8988T (cell line): ENCODE measurements around the gene SSBP2.
"Not testable (repeated sequence)": the region's sequence is repeated elsewhere in the genome, so short reads cannot be mapped to it uniquely, and the experiment has no call there.

Experiments
- DNase-seq: peaks from one replicate; pipeline ENCODE4 v3.0.0; 2011

The SSBP2 gene

GRCh38 chr5:81646469-81646995 is 104.4 kb downstream of the SSBP2 start:
- DNase-seq = no peak

GRCh38 chr5:81642210-81642609 is 108.7 kb downstream of the SSBP2 start:
- no peak for DNase-seq

GRCh38 chr5:81639556-81639955 is 111.3 kb downstream of the SSBP2 start:
- DNase-seq = no peak

GRCh38 chr5:81638471-81638870 is 112.4 kb downstream of the SSBP2 start:
- no peak for DNase-seq

- DNase-seq = no peak
Observed at GRCh38 chr5:81633891-81634290, 117.0 kb downstream of the SSBP2 start.

- no peak for DNase-seq
Observed at GRCh38 chr5:81633471-81633870, 117.4 kb downstream of the SSBP2 start.

GRCh38 chr5:81632679-81633078 is 118.2 kb downstream of the SSBP2 start:
- DNase-seq = no peak

GRCh38 chr5:81631621-81632020 is 119.3 kb downstream of the SSBP2 start:
- DNase-seq = no peak

GRCh38 chr5:81631124-81631523 is 119.8 kb downstream of the SSBP2 start:
- DNase-seq = no peak

GRCh38 chr5:81630684-81631083 is 120.2 kb downstream of the SSBP2 start:
- DNase-seq = no peak

GRCh38 chr5:81629986-81630385 is 120.9 kb downstream of the SSBP2 start:
- no peak for DNase-seq

- DNase-seq = not testable (repeated sequence)
Observed at GRCh38 chr5:81628061-81628460, 122.8 kb downstream of the SSBP2 start.

- DNase-seq = no peak
Observed at GRCh38 chr5:81626524-81626923, 124.4 kb downstream of the SSBP2 start.

GRCh38 chr5:81609810-81610375 is 141.0 kb downstream of the SSBP2 start:
- no peak for DNase-seq

- DNase-seq = no peak
Observed at GRCh38 chr5:81608976-81609375, 141.9 kb downstream of the SSBP2 start.

GRCh38 chr5:81607693-81608092 is 143.2 kb downstream of the SSBP2 start:
- DNase-seq = no peak

GRCh38 chr5:81606150-81606549 is 144.7 kb downstream of the SSBP2 start:
- DNase-seq = no peak

- DNase-seq = no peak
Observed at GRCh38 chr5:81605299-81605698, 145.6 kb downstream of the SSBP2 start.

GRCh38 chr5:81604193-81604592 is 146.7 kb downstream of the SSBP2 start:
- no peak for DNase-seq

GRCh38 chr5:81601919-81602318 is 149.0 kb downstream of the SSBP2 start:
- DNase-seq = no peak

GRCh38 chr5:81592085-81592484 is 158.8 kb downstream of the SSBP2 start:
- not testable (repeated sequence) for DNase-seq

GRCh38 chr5:81590498-81591384 is 160.2 kb downstream of the SSBP2 start:
- no peak for DNase-seq

- DNase-seq = no peak
Observed at GRCh38 chr5:81579262-81579924, 171.5 kb downstream of the SSBP2 start.

GRCh38 chr5:81577091-81577490 is 173.8 kb downstream of the SSBP2 start:
- DNase-seq = no peak
